K562 (cell line): ENCODE data around the gene SNX9. TPM values are rescaled to one million over a fixed set of nuclear protein-coding genes. Genes with fewer than 3 reads are reported as not detected.

ENCODE experiments used
- C11orf30 ChIP-seq: fragments of 450-650 bp; IDR thresholded peaks from 2 replicates; pipeline ENCODE4 v1.6.1; 2016; ENCODE audit warnings: low read depth, mild to moderate bottlenecking
- CCAR2 ChIP-seq: fragments of 200-400 bp; formaldehyde crosslinking; IDR thresholded peaks from 2 replicates; pipeline ENCODE4 v1.6.1; 2017; ENCODE audit warnings: mild to moderate bottlenecking, low read depth, low read length
- CREB3L1 ChIP-seq: fragments of 450-650 bp; IDR thresholded peaks from 2 replicates; pipeline ENCODE4 v1.6.1; 2014; ENCODE audit warnings: low read depth, mild to moderate bottlenecking, moderate library complexity, borderline replicate concordance
- DDX20 ChIP-seq: fragments of 450-650 bp; IDR thresholded peaks from 2 replicates; pipeline ENCODE4 v1.6.1; 2016; ENCODE audit warnings: missing genetic modification characterization, low read depth, mild to moderate bottlenecking, missing compliant biosample characterization, moderate library complexity
- FIP1L1 ChIP-seq: fragments of 200-400 bp; formaldehyde crosslinking; IDR thresholded peaks from 2 replicates; pipeline ENCODE4 v1.6.1; 2018; ENCODE audit warnings: mild to moderate bottlenecking, low read depth, low read length; ENCODE audit not compliant: poor library complexity, severe bottlenecking
- HDAC1 ChIP-seq, 2 experiments: fragments of 450-650 bp; IDR thresholded peaks; 2 replicates each; pipeline ENCODE4 v1.6.1; 2016 to 2017; ENCODE audit warnings: inconsistent platforms in 1 of 2, mild to moderate bottlenecking in 1 of 2, moderate library complexity in 1 of 2
- ILK ChIP-seq: fragments of 450-650 bp; IDR thresholded peaks from 2 replicates; pipeline ENCODE4 v1.6.1; 2016; ENCODE audit warnings: missing genetic modification characterization, low read depth, mild to moderate bottlenecking, missing compliant biosample characterization, moderate library complexity, borderline replicate concordance
- NFE2L1 ChIP-seq: fragments of 450-650 bp; IDR thresholded peaks from 2 replicates; pipeline ENCODE4 v1.6.1; 2016; ENCODE audit warnings: missing genetic modification characterization, low read depth, mild to moderate bottlenecking, missing compliant biosample characterization, moderate library complexity, borderline replicate concordance
- NR2F6 ChIP-seq: fragments of 450-650 bp; formaldehyde crosslinking; IDR thresholded peaks from 2 replicates; pipeline ENCODE4 v1.4.0; 2020; ENCODE audit warnings: mild to moderate bottlenecking
- RAD51 ChIP-seq: fragments of 450-650 bp; IDR thresholded peaks from 2 replicates; pipeline ENCODE4 v1.7.1; 2016; ENCODE audit warnings: low read depth, mild to moderate bottlenecking, borderline replicate concordance
- SAFB2 ChIP-seq: fragments of 200-400 bp; formaldehyde crosslinking; IDR thresholded peaks from 2 replicates; pipeline ENCODE4 v1.6.1; 2018; ENCODE audit warnings: borderline replicate concordance, low read length, low read depth, moderate library complexity; ENCODE audit not compliant: severe bottlenecking
- SIN3A ChIP-seq, 2 experiments: fragments of 150-350 bp in 1 of 2; IDR thresholded peaks; 2 replicates each; pipeline ENCODE4 v1.6.1; 2011 to 2016; ENCODE audit warnings: borderline replicate concordance in 2 of 2, low read depth in 2 of 2, low read length in 2 of 2, mild to moderate bottlenecking in 2 of 2, moderate library complexity in 2 of 2; ENCODE audit not compliant: control insufficient read depth in 1 of 2
- TEAD1 ChIP-seq, 2 experiments: fragments of 450-650 bp in 1 of 2; sonication (generic) in 1 of 2; formaldehyde crosslinking; IDR thresholded peaks; 2 replicates each; pipeline versions ENCODE4 v1.4.0 to v1.8.0; 2020 to 2022; ENCODE audit warnings: mild to moderate bottlenecking in 2 of 2, missing genetic modification reagents in 1 of 2
- ZBTB17 ChIP-seq: fragments of 450-650 bp; formaldehyde crosslinking; IDR thresholded peaks from 2 replicates; pipeline ENCODE4 v1.4.0; 2020; ENCODE audit warnings: mild to moderate bottlenecking
- ZBTB26 ChIP-seq: fragments of 450-650 bp; formaldehyde crosslinking; IDR thresholded peaks from 2 replicates; pipeline ENCODE4 v1.4.0; 2022; ENCODE audit warnings: missing genetic modification characterization
- ZKSCAN1 ChIP-seq: fragments of 150-350 bp; IDR thresholded peaks from 2 replicates; pipeline ENCODE4 v1.6.1; 2016; ENCODE audit warnings: low read depth, low read length
- ZNF134 ChIP-seq: fragments of 250-450 bp; sonication (Bioruptor Pico); conservative IDR thresholded peaks from 2 replicates; pipeline ENCODE4 v1.4.0; 2020
- ZNF274 ChIP-seq: IDR thresholded peaks from 2 replicates; pipeline ENCODE4 v1.6.1; 2011; ENCODE audit warnings: low read depth, mild to moderate bottlenecking, low read length, moderate library complexity, borderline replicate concordance
- ZNF551 ChIP-seq: fragments of 250-450 bp; sonication (Bioruptor Pico); IDR thresholded peaks from 2 replicates; pipeline ENCODE4 v1.5.0; 2021; ENCODE audit warnings: mild to moderate bottlenecking, moderate library complexity
- ZNF668 ChIP-seq: fragments of 250-450 bp; sonication (Bioruptor Pico); IDR thresholded peaks from 2 replicates; pipeline ENCODE4 v1.8.0; 2022; ENCODE audit warnings: mild to moderate bottlenecking, inconsistent platforms
- ZNF79 ChIP-seq: fragments of 250-450 bp; sonication (Bioruptor Pico); IDR thresholded peaks from 2 replicates; pipeline ENCODE4 v1.4.0; 2020; ENCODE audit warnings: low read depth, mild to moderate bottlenecking, moderate library complexity
- polyA plus RNA-seq, 8 experiments: library from polyadenylated mRNA; depleted of rRNA in 4 of 8; stranded (reverse) in 5 of 8; unstranded in 3 of 8; fragments of >200 nt; fragmentation: Nextera tagmentation in 2 of 8; fragmentation: Illumina TruSeq in 1 of 8; extraction: Ambion mirVana in 2 of 8; extraction: Trizol in 1 of 8; gene quantifications; 2 replicates each; pipeline versions ENCODE4 v1.2.1 to v1.2.3, GENCODE V29; 2011 to 2014; ENCODE audit warnings: inconsistent platforms in 1 of 8, missing spikeins in 1 of 8
- total RNA-seq, 7 experiments: library from RNA; depleted of rRNA in 6 of 7; stranded (reverse); fragments of >200 nt in 6 of 7; fragmentation: Illumina TruSeq in 2 of 7; extraction: Trizol in 2 of 7; gene quantifications; 2 replicates each; pipeline versions ENCODE4 v1.2.1 to v1.2.3, GENCODE V29; 2011 to 2021; ENCODE audit warnings: low replicate concordance in 1 of 7
- TF ChIP-seq, protein P1 (sequence below): fragments of 450-650 bp; IDR thresholded peaks from 2 replicates; pipeline ENCODE4 v1.6.1; 2017; ENCODE audit warnings: antibody characterized with exemption
- TF ChIP-seq, protein P2 (sequence below): IDR thresholded peaks from 2 replicates; pipeline ENCODE4 v1.6.1; 2011; ENCODE audit not compliant: insufficient read length; ENCODE audit errors: extremely low read depth

Gene SNX9
- total and polyA plus RNA-seq, 9 of the 15 experiments (the other 6 are each of a cell fraction or from before 2014, with no cell fraction given): 6.0 to 81.7 (median 57.1) TPM

- TF ChIP-seq ZBTB26 (CRISPR knock-in tag) (no peak), ZNF551 (CRISPR knock-in tag) (no peak), NR2F6 (CRISPR knock-in tag) (no peak), FIP1L1 (no peak), ILK (no peak), ZNF79 (CRISPR knock-in tag) (no peak), CREB3L1 (no peak), ZNF668 (0 out of 2 replicates have a peak, but pooled peaks have one; percentile 34), SIN3A (IDR thresholded peaks at IDR 0.05; ENCODE audit: borderline replicate concordance in 2 of 2, control insufficient read depth in 1 of 2, low read depth in 2 of 2, low read length in 2 of 2) (no peak), RAD51 (no peak), ZKSCAN1 (no peak), SAFB2 (no peak), CCAR2 (no peak), ZBTB17 (CRISPR knock-in tag) (no peak), NFE2L1 (tag) (no peak), ZNF274 (no peak), HDAC1 (IDR thresholded peaks at IDR 0.05) (no peak), TEAD1 (CRISPR knock-in tag; IDR thresholded peaks at IDR 0.05) (no peak), DDX20 (no peak), ZNF134 (CRISPR knock-in tag) (no peak), C11orf30 (no peak)
- TF ChIP-seq, protein P1, sequence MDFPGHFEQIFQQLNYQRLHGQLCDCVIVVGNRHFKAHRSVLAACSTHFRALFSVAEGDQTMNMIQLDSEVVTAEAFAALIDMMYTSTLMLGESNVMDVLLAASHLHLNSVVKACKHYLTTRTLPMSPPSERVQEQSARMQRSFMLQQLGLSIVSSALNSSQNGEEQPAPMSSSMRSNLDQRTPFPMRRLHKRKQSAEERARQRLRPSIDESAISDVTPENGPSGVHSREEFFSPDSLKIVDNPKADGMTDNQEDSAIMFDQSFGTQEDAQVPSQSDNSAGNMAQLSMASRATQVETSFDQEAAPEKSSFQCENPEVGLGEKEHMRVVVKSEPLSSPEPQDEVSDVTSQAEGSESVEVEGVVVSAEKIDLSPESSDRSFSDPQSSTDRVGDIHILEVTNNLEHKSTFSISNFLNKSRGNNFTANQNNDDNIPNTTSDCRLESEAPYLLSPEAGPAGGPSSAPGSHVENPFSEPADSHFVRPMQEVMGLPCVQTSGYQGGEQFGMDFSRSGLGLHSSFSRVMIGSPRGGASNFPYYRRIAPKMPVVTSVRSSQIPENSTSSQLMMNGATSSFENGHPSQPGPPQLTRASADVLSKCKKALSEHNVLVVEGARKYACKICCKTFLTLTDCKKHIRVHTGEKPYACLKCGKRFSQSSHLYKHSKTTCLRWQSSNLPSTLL: no peak
- TF ChIP-seq, protein P2, sequence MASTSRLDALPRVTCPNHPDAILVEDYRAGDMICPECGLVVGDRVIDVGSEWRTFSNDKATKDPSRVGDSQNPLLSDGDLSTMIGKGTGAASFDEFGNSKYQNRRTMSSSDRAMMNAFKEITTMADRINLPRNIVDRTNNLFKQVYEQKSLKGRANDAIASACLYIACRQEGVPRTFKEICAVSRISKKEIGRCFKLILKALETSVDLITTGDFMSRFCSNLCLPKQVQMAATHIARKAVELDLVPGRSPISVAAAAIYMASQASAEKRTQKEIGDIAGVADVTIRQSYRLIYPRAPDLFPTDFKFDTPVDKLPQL: no peak
Observed at GRCh38 chr6:157906537-157907061, 83.6 kb downstream of the SNX9 start (continued).
